Erythroblast (primary cell): Measurements from ENCODE around the gene ST6GAL1.

Source experiments
- GATA1 ChIP-seq: IDR thresholded peaks from 2 replicates; pipeline ENCODE4 v1.6.1; 2011; ENCODE audit warnings: low read depth, mild to moderate bottlenecking, control low read depth, low read length, moderate library complexity
- POLR2A ChIP-seq: IDR thresholded peaks from 2 replicates; pipeline ENCODE4 v1.6.1; 2011; ENCODE audit warnings: mild to moderate bottlenecking, low read length

DNA sequence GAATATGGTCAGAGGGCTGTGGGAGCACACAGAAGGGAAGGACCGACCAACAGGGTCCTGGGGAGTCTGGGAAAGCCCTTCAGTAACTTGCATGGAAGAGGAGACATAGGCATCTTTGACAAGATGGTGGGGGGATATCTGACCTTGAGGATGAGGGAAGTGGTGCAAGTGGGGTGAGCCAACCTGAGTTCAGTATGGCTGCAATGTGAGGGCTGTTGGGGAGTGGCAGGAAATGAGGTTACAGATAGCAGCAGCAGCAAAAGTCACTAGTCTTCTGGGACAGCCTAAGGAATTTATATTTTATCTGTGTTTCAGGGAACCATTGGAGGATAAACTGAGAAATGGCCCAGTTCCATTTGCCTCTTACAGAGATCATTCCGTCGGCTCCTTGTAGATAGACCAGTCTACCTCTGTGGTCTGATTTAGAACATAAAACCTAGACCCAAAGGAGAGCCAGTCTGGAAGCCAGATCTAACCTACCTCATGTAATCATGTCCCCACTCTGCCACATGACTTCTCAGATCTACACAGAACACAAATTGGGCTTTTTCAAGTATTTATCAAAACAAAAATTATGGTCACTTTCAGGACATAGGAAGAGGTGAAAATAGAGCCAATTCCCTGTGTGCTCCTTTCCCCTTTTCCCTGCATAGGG is 75.6 kb downstream of the ST6GAL1 start:
- TF ChIP-seq POLR2A: no peak
- TF ChIP-seq GATA1: no peak
